Stimulated activated CD4-positive, alpha-beta T cell treated with anti-CD3 and anti-CD28 coated beads, TNF-alpha, amount 100 ng/mL, for 24 hours (primary cell): ENCODE measurements around the gene NOTCH4.
"Not testable (repeated sequence)": the region's sequence is repeated elsewhere in the genome, so short reads cannot be mapped to it uniquely, and the experiment has no call there.

ENCODE experiments used
- DNase-seq, 3 experiments: peaks; one replicate each; pipeline ENCODE4 v3.0.0-alpha.2; 2020; ENCODE audit warnings: low read depth in 3 of 3

NOTCH4 gene

DNA sequence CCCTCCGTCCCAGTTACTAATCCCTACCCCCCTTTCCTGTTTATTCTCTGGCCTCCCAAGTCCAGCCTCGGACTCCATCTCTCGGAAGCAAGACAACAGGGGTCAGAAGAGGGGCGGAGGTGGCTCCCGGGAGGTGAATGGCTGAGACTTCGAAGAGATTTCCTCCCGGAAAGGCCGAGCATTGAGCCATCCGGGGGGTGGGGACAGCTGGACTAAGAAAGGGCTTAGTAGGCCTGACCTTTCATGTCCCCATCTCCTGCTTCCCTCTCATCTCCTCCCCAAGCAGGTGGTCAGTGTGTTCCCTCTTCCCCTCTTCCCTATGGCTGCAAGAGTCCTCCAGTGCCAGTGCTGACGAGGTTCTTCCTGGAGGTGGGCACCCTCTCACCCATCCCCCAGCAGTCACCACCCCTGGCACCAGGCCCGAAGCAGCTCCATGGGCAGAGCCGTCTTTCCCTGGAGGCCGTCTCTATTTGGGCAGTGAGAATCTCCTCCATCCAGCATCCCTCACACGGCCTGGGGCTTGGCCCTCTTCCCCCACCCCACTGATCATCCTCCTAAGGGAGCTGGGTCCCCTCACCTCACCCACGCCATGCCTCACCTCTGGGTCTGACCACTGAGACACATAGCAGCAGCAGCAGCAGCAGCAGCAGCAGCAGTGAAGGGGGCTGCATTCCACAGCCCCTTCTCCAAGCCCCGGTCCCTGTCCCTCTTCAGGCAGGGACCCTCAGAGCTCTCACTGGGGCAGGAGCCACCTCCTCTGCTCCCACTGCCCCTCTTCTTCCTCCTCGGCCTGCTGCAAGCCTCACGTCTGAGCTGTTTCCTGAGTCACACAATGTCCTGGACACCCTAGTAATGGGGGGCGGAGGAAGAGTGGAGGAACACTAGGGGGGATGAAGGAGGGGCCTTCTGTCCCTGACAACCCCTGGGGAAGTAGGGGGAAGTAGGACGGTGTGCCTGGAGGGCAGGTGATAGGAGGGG is at the start of gene NOTCH4:
Gene NOTCH4, minus strand, starts transcription at position 810 of the 978 bp plus-strand sequence. Its CDS starts 139 bp downstream, at position 671.
- no peak for DNase-seq

DNA sequence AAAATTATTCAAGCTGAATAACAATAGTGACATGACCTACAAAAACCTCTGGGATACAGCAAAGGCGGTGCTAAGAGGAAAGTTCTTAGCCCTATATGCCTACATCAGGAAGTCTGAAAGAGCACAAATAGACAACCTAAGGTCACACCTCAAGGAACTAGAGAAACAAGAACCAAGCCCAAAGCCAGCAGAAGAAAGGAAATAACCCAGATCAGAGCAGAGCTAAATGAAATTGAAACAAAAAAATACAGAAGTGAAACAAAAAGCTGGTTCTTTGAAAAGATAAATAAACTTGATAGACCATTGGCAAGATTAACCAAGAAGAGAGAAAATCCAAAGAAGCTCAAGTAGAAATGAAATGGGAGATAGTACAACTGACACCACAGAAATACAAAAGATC is 47.6 kb upstream of the NOTCH4 start:
- DNase-seq, result no peak

DNA sequence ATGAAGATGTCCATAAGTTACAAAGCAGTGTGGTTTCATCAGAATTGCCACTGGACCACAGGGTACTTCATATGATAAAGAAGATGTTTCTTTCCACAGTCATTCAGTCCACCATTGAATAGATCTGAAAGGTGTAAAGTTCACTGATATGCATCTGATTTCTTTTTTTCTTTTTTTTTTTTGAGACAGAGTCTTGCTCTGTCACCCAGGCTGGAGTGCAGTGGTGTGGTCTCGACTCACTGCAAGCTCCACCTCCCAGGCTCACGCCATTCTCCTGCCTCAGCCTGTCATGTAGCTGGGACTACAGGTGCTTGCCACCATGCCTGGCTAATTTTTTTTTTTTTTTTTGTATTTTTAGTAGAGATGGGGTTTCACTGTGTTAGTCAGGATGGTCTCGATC is 44.6 kb upstream of the NOTCH4 start:
- not testable (repeated sequence) for DNase-seq

DNA sequence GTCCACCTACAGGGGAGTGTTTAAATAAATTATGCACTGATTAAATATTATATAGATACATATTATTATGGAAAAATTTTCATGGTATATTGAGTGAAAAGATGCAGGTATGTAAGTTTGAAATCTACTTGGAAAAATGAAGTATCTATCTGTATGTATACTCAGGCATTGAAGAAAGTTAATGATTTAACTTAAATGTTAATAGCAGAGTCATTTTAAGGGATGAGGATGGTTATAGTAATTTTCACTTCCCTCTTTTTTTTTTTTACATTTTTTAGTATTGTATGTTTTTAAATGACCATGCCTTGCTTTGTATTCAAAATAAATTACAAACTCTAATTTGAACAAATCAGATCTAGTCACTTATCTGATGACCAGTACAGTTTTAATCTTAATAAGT is 43.2 kb upstream of the NOTCH4 start:
- DNase-seq, result no peak

DNA sequence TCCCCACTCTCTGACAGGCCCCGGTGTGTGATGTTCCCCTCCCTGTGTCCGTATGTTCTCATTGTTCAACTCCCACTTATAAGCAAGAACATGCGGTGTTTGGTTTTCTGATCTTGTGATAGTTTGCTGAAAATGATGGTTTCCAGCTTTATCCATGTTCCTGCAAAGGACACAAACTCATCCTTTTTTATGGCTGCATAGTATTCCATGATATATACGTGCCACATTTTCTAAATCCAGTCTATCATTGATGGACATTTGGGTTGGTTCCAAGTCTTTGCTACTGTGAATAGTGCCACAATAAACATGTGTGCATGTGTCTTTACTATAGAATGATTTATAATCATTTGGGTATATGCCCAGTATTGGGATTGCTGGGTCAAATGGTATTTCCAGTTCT is 33.4 kb upstream of the NOTCH4 start:
- not testable (repeated sequence) for DNase-seq

DNA sequence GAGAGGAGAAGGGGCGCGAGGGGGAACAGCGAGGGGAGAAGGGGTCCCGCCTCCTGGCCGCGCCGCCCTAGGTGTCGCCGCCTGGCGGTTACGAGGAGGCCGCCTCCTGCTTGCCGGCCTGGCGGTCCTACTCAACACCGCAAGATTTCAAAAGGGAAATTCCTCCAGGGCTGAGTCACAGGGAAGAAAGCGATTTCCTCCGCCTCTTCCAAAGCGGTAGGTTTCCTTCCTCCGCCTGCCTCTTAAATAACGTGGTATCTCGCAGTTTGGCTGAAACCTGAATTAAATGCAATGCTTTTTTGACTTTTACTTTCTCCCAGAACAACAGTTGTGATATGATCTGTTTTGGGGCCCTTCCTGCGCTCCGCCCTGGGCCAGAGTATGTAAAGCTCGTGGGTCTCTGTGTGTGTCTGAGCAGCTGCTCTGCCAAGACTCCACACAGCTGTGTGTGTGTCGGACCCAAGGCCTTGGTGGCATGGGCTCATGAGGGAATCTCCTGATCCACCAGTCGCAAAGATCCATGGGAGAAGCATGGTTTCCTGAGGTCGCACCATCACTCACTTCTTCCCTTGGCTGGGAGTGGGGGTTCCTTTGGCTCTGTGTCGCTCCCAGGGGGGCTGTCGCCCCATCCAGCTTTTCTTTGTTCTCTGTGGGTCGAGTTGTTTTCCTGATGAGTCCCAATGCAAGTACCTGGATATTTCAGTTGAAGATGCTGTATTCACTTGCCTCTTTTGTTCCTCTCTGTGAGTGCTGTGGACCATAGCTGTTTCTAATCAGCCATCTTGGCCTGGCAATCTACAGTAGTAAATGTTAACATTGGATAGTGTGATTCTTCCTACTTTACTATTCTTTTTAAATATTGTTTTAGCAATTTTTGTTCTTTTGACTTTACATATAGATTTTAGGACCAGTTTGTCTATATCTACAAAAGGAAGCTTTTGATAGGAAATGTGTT is 31.6 kb upstream of the NOTCH4 start:
- DNase-seq, result peak; percentile 38 to 63 (median 48)

DNA sequence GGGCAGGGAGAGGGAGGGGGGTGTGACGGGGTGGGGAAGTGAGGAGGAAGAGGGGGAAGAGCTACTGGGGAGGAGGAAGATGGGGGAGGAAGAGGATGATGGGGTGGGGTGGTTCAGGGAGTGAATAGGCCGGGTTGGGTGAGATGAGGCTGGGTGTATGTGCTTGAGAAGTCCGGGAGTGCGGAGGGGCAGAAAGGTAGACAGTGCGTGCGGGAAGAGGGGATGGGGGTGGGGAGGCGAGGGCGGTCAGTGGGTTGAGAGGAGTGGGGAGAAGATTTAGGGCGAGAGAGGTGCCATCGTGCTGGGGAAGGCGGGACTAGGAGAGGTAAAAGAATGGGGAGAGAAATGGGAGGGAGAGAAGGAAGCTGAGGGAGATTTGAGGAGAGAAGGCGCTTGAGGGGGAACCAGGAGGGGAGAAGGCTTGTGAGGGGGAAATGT is 30.9 kb upstream of the NOTCH4 start:
- no peak for DNase-seq

DNA sequence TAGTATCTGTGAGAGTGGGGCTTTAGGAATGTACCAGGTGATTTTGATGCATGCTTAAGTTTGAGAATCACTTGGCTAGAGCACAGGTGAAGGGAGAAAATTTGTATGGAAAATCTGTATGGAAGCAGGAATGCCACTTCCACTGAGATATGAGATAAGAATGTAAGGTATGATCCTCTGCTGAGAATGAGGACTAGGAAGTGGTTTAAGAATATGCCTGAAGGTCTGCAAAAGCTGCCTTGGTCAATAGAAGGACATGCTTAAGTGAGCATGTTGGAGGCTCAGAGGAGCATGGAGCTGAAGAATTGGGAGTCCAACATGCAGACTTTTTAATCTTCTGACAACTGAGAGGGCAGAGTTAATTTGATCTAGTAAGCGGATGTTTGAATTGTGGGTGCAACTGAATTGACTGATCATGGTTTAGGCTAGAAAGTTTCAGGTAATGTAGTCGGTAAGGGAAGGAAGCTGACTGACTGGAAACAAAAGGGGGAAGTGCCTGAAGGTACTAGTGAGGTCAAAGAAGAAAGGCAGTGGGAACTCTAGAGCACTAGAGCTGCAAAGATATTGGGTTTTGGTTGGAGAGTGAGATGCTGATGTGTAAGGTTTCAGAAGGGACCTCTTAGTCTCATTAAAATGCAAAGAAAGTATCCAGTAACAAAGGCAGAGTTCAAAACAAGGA is 28.6 kb upstream of the NOTCH4 start:
- DNase-seq, result no peak

DNA sequence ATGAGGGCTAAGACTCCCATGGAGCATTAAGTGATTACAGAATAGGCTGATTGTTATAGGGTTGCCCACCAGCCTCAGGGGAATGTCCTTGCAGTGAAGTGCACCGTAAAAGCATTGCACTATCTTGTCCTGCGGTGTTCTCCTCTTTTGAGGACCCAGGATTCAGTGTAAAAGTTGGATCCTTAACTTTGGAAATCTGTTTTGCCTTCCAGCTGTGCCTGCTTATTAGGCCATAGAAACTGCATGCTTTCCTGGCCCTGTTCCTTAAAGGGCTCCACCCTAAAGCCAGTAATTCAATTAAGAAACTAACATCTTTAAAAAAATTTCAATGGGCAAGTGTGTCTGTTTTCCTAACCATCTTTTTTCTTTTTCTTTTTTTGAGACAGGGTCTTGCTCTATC is 25.4 kb upstream of the NOTCH4 start:
- no peak for DNase-seq

DNA sequence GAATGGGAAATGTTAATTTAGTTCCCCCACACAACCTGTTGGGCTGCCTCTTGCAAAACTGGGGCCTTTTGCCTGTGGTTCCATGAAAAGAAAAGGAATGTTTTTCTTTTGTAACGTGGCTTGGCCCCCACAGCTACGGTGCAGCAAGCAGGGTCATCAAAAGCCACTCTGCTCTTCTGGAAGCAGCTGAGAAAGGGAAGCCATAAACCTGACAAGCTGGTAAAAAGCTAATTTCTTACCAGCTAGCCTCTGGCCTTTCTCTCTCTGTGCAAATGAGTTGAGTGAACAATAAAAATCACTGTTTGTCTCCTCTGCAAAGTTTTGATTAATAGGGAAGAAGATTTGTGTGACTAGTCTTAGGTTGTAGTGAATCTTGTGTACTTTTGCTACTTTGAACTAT is 23.5 kb upstream of the NOTCH4 start:
- no peak for DNase-seq

DNA sequence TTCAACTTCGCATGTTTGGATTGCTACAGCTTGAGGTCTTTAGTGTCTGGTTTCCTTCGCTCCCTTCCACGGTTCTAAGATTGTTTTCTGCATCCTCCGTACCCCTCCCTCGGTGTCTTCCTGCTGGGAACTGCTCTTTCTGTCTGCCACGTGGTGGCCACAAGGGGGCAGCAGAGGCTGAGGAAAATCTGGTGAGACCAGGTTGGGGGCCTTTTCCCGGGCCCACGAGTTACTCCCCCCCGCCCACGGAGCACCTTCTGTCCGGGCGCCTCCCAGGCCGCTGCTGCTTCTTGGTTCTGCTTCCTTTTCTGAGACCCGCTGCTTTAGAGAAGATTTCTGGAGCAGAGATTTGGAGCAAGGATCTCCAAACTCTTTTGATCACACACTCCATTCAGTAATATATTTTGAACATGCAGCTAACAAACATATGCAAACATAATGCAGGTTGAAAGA is 21.1 kb upstream of the NOTCH4 start:
- peak; percentile 43 to 64 (median 48) for DNase-seq

DNA sequence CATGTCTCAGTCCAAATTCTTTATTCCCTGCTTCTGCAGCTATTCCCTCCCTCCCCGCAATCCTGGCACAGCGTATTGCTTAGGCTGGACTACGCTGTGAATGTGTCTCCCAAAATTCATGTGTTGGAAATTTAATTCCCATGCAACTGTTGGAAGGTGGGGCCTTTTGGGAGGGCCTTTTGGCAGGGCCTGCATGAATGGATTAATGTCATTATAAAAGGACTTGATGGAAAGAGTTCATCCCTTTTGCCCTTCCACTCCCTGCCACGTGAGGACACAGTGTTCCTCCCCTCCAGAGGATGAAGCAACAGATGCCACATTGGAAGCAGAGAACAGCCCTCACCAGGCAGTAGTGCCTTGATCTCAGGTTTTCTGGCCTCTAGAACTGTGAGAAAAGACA is 20.4 kb upstream of the NOTCH4 start:
- DNase-seq, result no peak

DNA sequence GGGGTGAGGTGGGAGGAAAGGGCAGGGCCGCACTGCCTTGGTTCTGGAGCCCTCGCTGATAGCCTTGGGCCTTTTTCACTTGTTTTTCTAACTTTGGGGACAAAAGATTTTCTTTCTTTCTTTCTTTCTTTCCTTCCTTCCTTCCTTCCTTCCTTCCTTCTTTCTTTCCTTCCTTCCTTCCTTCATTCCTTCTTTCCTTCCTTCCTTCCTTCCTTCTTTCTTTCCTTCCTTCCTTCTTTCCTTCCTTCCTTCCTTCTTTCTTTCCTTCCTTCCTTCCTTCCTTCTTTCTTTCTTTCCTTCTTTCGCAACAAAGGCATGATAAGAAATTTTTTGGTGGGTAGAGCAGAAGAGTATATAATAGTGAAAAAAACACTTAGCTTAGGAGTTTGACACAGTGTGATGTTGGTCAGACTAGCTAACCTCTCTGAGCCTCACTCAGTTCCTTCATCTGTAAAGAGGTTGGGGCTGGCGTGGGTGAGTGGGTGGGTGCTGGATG is 18.5 kb upstream of the NOTCH4 start:
- not testable (repeated sequence) for DNase-seq

DNA sequence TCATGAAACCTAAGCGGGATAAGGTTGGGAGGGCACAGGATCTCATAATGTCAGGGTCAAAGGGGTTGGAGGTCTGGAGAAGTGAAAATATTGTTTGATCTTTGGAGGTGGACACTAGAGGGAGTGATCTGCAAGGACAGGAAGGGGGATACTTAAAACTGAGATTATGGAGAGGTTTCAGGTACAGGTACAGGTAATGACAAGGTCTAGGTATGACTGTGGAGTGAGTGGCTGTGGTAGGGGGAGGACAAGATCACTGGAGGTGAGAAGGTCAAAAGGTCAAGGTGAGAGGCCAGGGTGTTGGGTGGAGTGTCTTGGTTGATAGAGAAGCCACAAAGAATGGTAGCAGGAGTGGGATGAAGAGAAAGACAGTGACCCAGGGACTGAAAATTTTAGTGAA is 16.8 kb upstream of the NOTCH4 start:
- no peak for DNase-seq

DNA sequence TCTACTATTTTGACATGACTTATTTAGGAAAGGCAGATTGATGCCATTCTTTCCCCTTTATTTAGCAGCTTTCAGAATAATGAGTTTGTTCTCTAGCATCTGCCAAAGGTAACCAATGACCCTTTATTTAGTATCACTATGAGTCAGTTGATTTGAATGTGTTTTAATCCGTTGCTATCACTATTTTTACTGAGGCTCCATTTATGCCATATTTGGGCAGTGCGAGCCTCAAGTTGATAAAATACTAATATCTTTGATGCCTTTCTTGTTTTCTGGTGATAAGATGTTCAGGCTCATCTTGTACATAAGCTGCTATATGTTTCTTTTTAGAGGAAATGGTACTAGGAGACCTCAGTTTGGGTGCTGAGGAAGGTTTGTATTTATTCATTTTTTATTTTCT is 15.6 kb upstream of the NOTCH4 start:
- DNase-seq, result no peak

DNA sequence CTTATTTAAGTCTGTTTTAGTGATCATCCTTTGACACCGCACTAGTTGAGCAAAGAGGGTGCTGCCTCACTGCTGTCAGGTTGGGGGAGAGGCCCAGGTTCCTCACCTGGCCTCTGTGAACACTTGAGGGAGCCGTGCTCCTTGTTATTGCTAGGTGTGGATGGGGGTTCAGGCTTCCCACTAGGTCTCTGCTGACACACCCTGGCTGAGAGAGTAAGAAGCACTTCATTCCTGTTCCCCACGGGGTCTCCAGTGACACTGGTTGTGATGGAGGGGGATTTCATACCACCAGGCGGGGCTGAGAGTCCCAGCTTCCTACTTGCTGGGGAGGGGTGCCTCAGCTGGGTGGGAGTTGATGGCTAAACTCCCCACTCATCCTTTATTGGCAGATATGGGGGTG is 11.1 kb upstream of the NOTCH4 start:
- DNase-seq, result no peak

DNA sequence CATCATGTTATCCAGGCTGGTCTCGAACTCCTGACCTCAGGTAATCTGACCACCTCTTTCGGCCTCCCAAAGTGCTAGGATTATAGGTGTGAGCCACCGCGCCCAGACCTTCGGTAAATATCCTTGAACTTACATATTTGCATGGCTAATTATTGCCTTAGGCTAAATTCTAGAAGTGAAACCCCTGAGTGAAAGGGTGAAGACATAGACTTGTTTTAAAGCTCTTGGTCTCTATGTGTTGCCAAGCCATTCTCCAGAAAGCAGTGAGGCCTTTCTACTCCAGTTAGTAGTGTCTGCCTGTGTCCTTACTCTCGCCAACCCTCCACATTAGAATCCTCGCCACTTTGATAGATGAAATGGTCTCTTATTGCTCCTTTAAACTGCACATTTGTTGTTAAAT is 2.6 kb upstream of the NOTCH4 start:
- DNase-seq, result no peak

DNA sequence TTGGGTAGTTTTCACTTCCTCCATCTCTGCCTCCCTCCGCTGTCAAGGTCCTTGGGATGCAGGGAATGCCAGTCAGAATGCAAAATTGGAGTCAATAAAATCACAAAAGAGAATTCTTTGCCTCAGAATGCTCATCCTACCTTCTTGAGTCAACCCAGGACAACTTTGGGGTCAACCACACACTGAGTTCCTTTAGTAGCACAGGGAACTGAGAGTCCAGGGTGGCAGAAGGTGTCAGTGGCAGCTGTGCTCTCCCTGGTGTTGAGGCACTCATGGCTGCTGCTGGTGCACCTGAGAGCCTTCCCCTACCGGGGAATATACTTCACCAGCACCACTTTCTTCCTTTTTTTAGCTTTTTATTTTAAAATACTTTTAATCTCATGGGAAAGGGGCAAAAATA is 829 bp upstream of the NOTCH4 start:
- DNase-seq, result no peak

DNA sequence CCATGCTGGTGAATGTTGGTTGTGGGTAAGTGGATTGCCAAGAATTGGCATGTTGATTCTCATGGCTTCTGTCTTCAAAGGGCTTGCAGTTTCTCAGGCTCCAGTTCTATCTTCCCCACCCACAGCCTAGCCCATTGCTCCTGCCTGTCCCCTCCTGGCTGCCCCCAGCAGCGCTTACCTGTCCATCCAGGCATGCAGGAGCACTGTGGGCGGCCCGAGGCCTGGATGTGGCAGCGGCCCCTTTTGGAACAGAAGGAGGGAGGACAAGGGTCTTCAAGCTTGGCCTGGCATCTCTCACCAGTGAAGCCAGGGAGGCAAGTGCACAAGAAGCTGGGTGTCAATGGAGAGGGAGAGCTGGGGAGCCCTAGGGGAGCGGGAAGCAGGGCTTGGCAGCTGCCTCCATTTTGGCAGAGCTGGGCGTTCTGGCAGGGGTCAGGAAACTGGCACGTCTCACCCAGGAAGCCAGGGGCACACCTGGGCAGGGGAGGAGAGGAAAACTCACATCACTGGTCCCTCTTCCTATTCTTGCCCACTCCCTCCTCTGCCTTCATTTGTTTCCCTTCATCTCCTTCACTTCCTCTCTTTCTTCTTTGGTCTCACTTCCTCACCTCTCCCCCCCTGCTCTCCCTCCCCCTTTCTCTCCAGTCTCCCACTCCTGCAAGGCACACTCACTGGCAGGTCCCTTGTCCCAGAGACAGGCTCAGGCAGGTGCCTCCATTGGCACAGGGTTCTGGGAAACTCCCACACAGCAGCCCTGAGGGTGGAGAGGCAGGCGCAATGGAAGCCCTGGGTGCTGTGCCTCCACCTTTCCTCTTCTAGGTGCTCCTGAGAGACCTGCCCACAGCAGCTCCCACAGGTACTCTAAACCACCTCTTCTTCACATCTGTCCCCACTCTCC is 1.3 kb downstream of the NOTCH4 start:
- DNase-seq, result no peak

DNA sequence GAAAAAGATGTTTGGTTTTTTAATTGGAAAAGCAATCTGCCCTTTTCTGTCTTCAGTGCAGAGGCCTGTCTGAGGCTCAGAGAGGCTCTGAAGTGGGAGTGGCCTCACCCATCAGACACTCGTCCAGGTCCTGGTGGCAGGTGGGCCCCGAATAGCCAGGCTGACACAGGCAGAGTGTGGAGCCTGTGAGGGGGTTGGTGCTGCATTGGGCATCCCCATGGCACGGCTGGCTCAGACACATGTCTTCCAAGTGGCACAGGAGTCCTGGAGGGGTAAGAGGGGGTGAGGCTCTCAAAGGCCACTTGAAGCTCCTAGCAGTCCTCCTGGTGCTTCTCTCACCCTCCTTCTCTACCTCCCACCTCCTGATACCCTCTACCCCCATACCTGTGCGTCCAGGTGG is 3.8 kb downstream of the NOTCH4 start:
- no peak for DNase-seq
